Left cardiac atrium (tissue), 4 donors: ENCODE measurements around the gene SLC38A3. TPM values are rescaled to one million over a fixed set of nuclear protein-coding genes. Genes with fewer than 3 reads are reported as not detected.

Source experiments
- ATAC-seq, 2 donors: fragments of 200-7000 bp; cut with Tn5 transposase; one replicate each; pipeline ENCODE4 v1.9.1; 2020; ENCODE audit warnings: mild to moderate bottlenecking in 2 of 2, moderate library complexity in 2 of 2
- DNase-seq: peaks from one replicate; pipeline ENCODE4 v3.0.0-alpha.2; 2020
- intact Hi-C, 2 donors: fragments of 100-400 bp; cut with DNase I; formaldehyde crosslinking; loops; one replicate each; pipeline versions ENCODE4 v1.14.1 to v1.15.1; 2022 to 2023
- total RNA-seq, 2 donors: library from RNA; stranded (reverse); fragmentation: NEBNext Ultra II Directional; extraction: Animal tissue kit (Norgen Biotek cat#: 25700); gene quantifications; one replicate each; pipeline ENCODE4 v1.2.1, GENCODE V29; 2021
- donor health status: DM: no; HTN: yes; CAD: no.
- donor health status: DM: no; HTN: yes; CAD: no; lungs with severe emphysema.
- donor health status: DM: yes; HTN: yes; CAD: no.
- donor health status: Dilated cardiomyopathy.

Gene SLC38A3
- total RNA-seq, 2 donors from 2014 or later: 5.2 to 7.7 TPM

- DNase-seq (no peak), ATAC-seq (no peak)
- intact Hi-C loops: no loop called here
Observed at GRCh38 chr3:50186096-50186495, 19.0 kb upstream of the SLC38A3 start.

GRCh38 chr3:50187750-50188149 lies 17.3 kb upstream of the SLC38A3 start:
- intact Hi-C loops: loop anchor here (2.0 kb wide), 2 partner anchors 65 to 67 kb away; no protein-coding TSS in a partner anchor
- no peak for DNase-seq
- ATAC-seq: no peak

- DNase-seq (peak; percentile 79), ATAC-seq (peak; percentile 88 to 89)
- intact Hi-C loops: loop anchor here (2.0 kb wide), 2 partner anchors 66 to 68 kb away; no protein-coding TSS in a partner anchor
Observed at GRCh38 chr3:50189274-50189673, 15.8 kb upstream of the SLC38A3 start.

GRCh38 chr3:50189989-50190388 lies 15.1 kb upstream of the SLC38A3 start:
- intact Hi-C loops: loop anchor here (2.0 to 5.0 kb wide), 4 partner anchors 37 to 82 kb away; no protein-coding TSS in a partner anchor
- ATAC-seq (no peak), DNase-seq (no peak)

GRCh38 chr3:50190936-50191660 lies 14.0 kb upstream of the SLC38A3 start, which contains the start of gene GNAT1:
Gene GNAT1, plus strand, starts transcription at chr3:50191610. Its CDS starts 116 bp downstream, at chr3:50191726.
- DNase-seq (no peak), ATAC-seq (no peak)
- intact Hi-C loops: loop anchor here in 1 of 2 donors (5.0 kb wide), 2 partner anchors 36 to 81 kb away; no protein-coding TSS in a partner anchor

GRCh38 chr3:50192124-50192523 lies 12.9 kb upstream of the SLC38A3 start:
- intact Hi-C loops: loop anchor here (2.0 to 5.0 kb wide), 3 partner anchors 35 to 81 kb away; no protein-coding TSS in a partner anchor
- DNase-seq: no peak
- no peak for ATAC-seq

- DNase-seq (peak; percentile 65), ATAC-seq (peak in 1 of 2 donors; percentile 35)
- intact Hi-C loops: loop anchor here (2.0 to 5.0 kb wide), 3 partner anchors 35 to 80 kb away; no protein-coding TSS in a partner anchor
Observed at GRCh38 chr3:50192689-50193141, 12.4 kb upstream of the SLC38A3 start.

- intact Hi-C loops: loop anchor here (2.0 to 5.0 kb wide), 3 partner anchors 34 to 80 kb away; no protein-coding TSS in a partner anchor
- ATAC-seq (no peak), DNase-seq (no peak)
Observed at GRCh38 chr3:50193286-50193685, 11.8 kb upstream of the SLC38A3 start.

- intact Hi-C loops: loop anchor here (1.0 to 5.0 kb wide), 4 partner anchors 33 to 79 kb away; no protein-coding TSS in a partner anchor
- DNase-seq: no peak
- no peak for ATAC-seq
Observed at GRCh38 chr3:50193746-50194127, 11.3 kb upstream of the SLC38A3 start.

- intact Hi-C loops: loop anchor here (1.0 to 5.0 kb wide), 3 partner anchors 32 to 78 kb away; no protein-coding TSS in a partner anchor
- peak; percentile 75 to 81 for ATAC-seq
- DNase-seq: peak; percentile 72
Observed at GRCh38 chr3:50194128-50194902, 10.8 kb upstream of the SLC38A3 start.

GRCh38 chr3:50194903-50195500 lies 10.1 kb upstream of the SLC38A3 start:
- ATAC-seq (peak; percentile 38 to 44), DNase-seq (peak; percentile 45)
- intact Hi-C loops: loop anchor here (1.0 to 5.0 kb wide), 3 partner anchors 31 to 77 kb away; no protein-coding TSS in a partner anchor

GRCh38 chr3:50195501-50196252 lies 9.4 kb upstream of the SLC38A3 start:
- no peak for DNase-seq
- intact Hi-C loops: no loop called here

GRCh38 chr3:50196253-50196801 lies 8.7 kb upstream of the SLC38A3 start:
- DNase-seq (no peak), ATAC-seq (no peak)
- intact Hi-C loops: no loop called here

More at GRCh38 chr3:50195501-50196252, 9.4 kb upstream of the SLC38A3 start:
- ATAC-seq: no peak

- ATAC-seq (no peak), DNase-seq (peak; percentile 15)
- intact Hi-C loops: no loop called here
Observed at GRCh38 chr3:50201573-50202315, 3.3 kb upstream of the SLC38A3 start.

GRCh38 chr3:50202353-50203112 lies 2.5 kb upstream of the SLC38A3 start:
- ATAC-seq (no peak), DNase-seq (peak; percentile 15)
- intact Hi-C loops: no loop called here

- intact Hi-C loops: no loop called here
- DNase-seq (peak; percentile 10), ATAC-seq (no peak)
Observed at GRCh38 chr3:50203113-50203808, 1.8 kb upstream of the SLC38A3 start.
